ENCODE data around the gene CAMTA1.

Gene CAMTA1

GRCh38 chr1:6982443-6982842 is 197.2 kb downstream of the CAMTA1 start:
- TF ChIP-seq CTCF (conservative IDR thresholded peaks at IDR 0.05; ENCODE audit: low read length) = no peak
- no peak overlapping the region for H3K4me3 ChIP-seq (ENCODE audit: low read length)
- DNase-seq (ENCODE audit: low read depth) = no peak

- TF ChIP-seq CTCF (conservative IDR thresholded peaks at IDR 0.05; ENCODE audit: low read length) = no peak
- DNase-seq (ENCODE audit: low read depth) = no peak
- H3K4me3 ChIP-seq (ENCODE audit: low read length) = no peak overlapping the region
These were observed 197.6 kb downstream of the CAMTA1 start for GRCh38 chr1:6982860-6983259.

GRCh38 chr1:6984536-6984935 is 199.3 kb downstream of the CAMTA1 start:
- no peak overlapping the region for H3K4me3 ChIP-seq (ENCODE audit: low read length)
- no peak for TF ChIP-seq CTCF (conservative IDR thresholded peaks at IDR 0.05; ENCODE audit: low read length)
- DNase-seq (ENCODE audit: low read depth) = no peak

GRCh38 chr1:6984986-6985385 is 199.7 kb downstream of the CAMTA1 start:
- TF ChIP-seq CTCF (conservative IDR thresholded peaks at IDR 0.05; ENCODE audit: low read length) = no peak
- H3K4me3 ChIP-seq (ENCODE audit: low read length) = no peak overlapping the region
- DNase-seq (ENCODE audit: low read depth) = no peak

- DNase-seq (ENCODE audit: low read depth) = no peak
- no peak overlapping the region for H3K4me3 ChIP-seq (ENCODE audit: low read length)
- TF ChIP-seq CTCF (conservative IDR thresholded peaks at IDR 0.05; ENCODE audit: low read length) = no peak
These were observed 200.5 kb downstream of the CAMTA1 start for GRCh38 chr1:6985549-6986276.

GRCh38 chr1:6986281-6986680 is 201.0 kb downstream of the CAMTA1 start:
- TF ChIP-seq CTCF (conservative IDR thresholded peaks at IDR 0.05; ENCODE audit: low read length) = no peak
- H3K4me3 ChIP-seq (ENCODE audit: low read length) = no peak overlapping the region
- DNase-seq (ENCODE audit: low read depth) = no peak

- no peak for DNase-seq (ENCODE audit: low read depth)
- TF ChIP-seq CTCF (conservative IDR thresholded peaks at IDR 0.05; ENCODE audit: low read length) = no peak
- no peak overlapping the region for H3K4me3 ChIP-seq (ENCODE audit: low read length)
These were observed 202.7 kb downstream of the CAMTA1 start for GRCh38 chr1:6987940-6988339.
